IMR-90 (cell line): ENCODE measurements around the gene UGT1A1. TPM values are rescaled to one million over a fixed set of nuclear protein-coding genes. Genes with fewer than 3 reads are reported as not detected.

Experiments used
- ATAC-seq: fragments of 200-7000 bp; cut with Tn5 transposase; 2 replicates; pipeline ENCODE4 v1.9.1; 2020; ENCODE audit warnings: low read depth, mild to moderate bottlenecking, moderate library complexity
- BruUV-seq: library from RNA; stranded (reverse); fragments of 400-500 nt; replicated peaks from 2 replicates; lab custom pipeline; 2021; lab: Mats Ljungman, UMichigan
- CTCF ChIA-PET: fragments of 300-600 bp; formaldehyde crosslinking; extraction: SDS; loops from one replicate; lab custom pipeline; 2021; ENCODE audit warnings: antibody characterized with exemption; lab: Yijun Ruan, JAX
- POLR2A ChIA-PET: fragments of 300-600 bp; sonication (Branson Sonifier 250); formaldehyde crosslinking; loops from one replicate; lab custom pipeline; 2022; ENCODE audit warnings: antibody characterized with exemption; ENCODE audit not compliant: unreplicated experiment; lab: Charles Lee
- DNase-seq: peaks from one replicate; pipeline ENCODE4 v3.0.0; 2013
- H2AFZ ChIP-seq: replicated peaks from 2 replicates; pipeline ENCODE3; 2013; ENCODE audit warnings: low read length, mild to moderate bottlenecking; ENCODE audit not compliant: poor library complexity
- H2AK5ac ChIP-seq: 2 replicates; pipeline ENCODE4 v1.6.1; 2013; ENCODE audit warnings: low read depth, low read length, inconsistent platforms
- H2AK9ac ChIP-seq: replicated peaks from 2 replicates; pipeline ENCODE3; 2013; ENCODE audit warnings: mild to moderate bottlenecking, low read depth, low read length, moderate library complexity; ENCODE audit not compliant: poor library complexity
- H2BK120ac ChIP-seq: 2 replicates; pipeline ENCODE4 v1.6.1; 2013; ENCODE audit warnings: low read depth, low read length, inconsistent platforms
- H2BK15ac ChIP-seq: 3 replicates; pipeline ENCODE4 v1.6.1; 2013; ENCODE audit warnings: low read depth, low read length, inconsistent platforms
- H2BK20ac ChIP-seq: 2 replicates; pipeline ENCODE4 v1.6.1; 2013; ENCODE audit warnings: low read depth, mild to moderate bottlenecking, inconsistent platforms, low read length, moderate library complexity
- H2BK5ac ChIP-seq: 2 replicates; pipeline ENCODE4 v1.6.1; 2013; ENCODE audit warnings: mild to moderate bottlenecking, low read depth, low read length, inconsistent platforms; ENCODE audit not compliant: poor library complexity, severe bottlenecking
- H3K14ac ChIP-seq: replicated peaks from 2 replicates; pipeline ENCODE4 v1.6.1; 2013; ENCODE audit warnings: low read depth, low read length, inconsistent platforms
- H3K18ac ChIP-seq: 2 replicates; pipeline ENCODE4 v1.6.1; 2013; ENCODE audit warnings: low read depth, low read length, control low read depth
- H3K23ac ChIP-seq: 2 replicates; pipeline ENCODE4 v1.6.1; 2013; ENCODE audit warnings: low read depth, low read length, inconsistent platforms
- H3K27ac ChIP-seq: 2 replicates; pipeline ENCODE4 v1.5.1; 2013; ENCODE audit warnings: mild to moderate bottlenecking, control low read depth, low read length; ENCODE audit not compliant: insufficient read depth
- H3K27me3 ChIP-seq: 2 replicates; pipeline ENCODE4 v1.6.1; 2013; ENCODE audit warnings: low read length; ENCODE audit not compliant: control insufficient read depth, insufficient read depth
- H3K36me3 ChIP-seq: 2 replicates; pipeline ENCODE4 v1.6.1; 2013; ENCODE audit warnings: low read length, mixed read lengths; ENCODE audit not compliant: control insufficient read depth, insufficient read depth
- H3K4ac ChIP-seq: 2 replicates; pipeline ENCODE4 v1.6.1; 2013; ENCODE audit warnings: low read depth, low read length, inconsistent platforms
- H3K4me1 ChIP-seq: 2 replicates; pipeline ENCODE4 v1.6.1; 2013; ENCODE audit warnings: low read length, mixed read lengths; ENCODE audit not compliant: control insufficient read depth, insufficient read depth
- H3K4me2 ChIP-seq: 2 replicates; pipeline ENCODE4 v1.6.1; 2013; ENCODE audit warnings: low read depth, mild to moderate bottlenecking, control low read depth, low read length, moderate library complexity
- H3K4me3 ChIP-seq: 2 replicates; pipeline ENCODE4 v1.5.1; 2013; ENCODE audit warnings: low read depth, mild to moderate bottlenecking, control low read depth, low read length, moderate library complexity; ENCODE audit not compliant: insufficient read depth
- H3K56ac ChIP-seq: 2 replicates; pipeline ENCODE4 v1.6.1; 2013; ENCODE audit warnings: low read length, inconsistent platforms; ENCODE audit not compliant: insufficient read depth; ENCODE audit errors: extremely low read depth
- H3K79me1 ChIP-seq, 2 experiments: 2 replicates each; pipeline ENCODE4 v1.6.1; 2013; ENCODE audit warnings: low read length in 2 of 2, inconsistent platforms in 1 of 2, low read depth in 1 of 2
- H3K9ac ChIP-seq: 2 replicates; pipeline ENCODE4 v1.6.1; 2013; ENCODE audit warnings: low read depth, low read length, control low read depth
- H3K9me1 ChIP-seq: 2 replicates; pipeline ENCODE4 v1.6.1; 2013; ENCODE audit warnings: low read length, inconsistent platforms; ENCODE audit not compliant: insufficient read depth
- H3K9me3 ChIP-seq: 2 replicates; pipeline ENCODE4 v1.6.1; 2013; ENCODE audit warnings: low read length; ENCODE audit not compliant: control insufficient read depth, insufficient read depth
- H4K20me1 ChIP-seq: 2 replicates; pipeline ENCODE4 v1.6.1; 2013; ENCODE audit warnings: low read length, inconsistent platforms; ENCODE audit not compliant: insufficient read depth
- H4K5ac ChIP-seq: 2 replicates; pipeline ENCODE4 v1.6.1; 2013; ENCODE audit warnings: mild to moderate bottlenecking, low read depth, low read length, control low read depth
- H4K8ac ChIP-seq, 2 experiments: 2 replicates each; pipeline ENCODE4 v1.6.1; 2013; ENCODE audit warnings: low read depth in 2 of 2, low read length in 2 of 2, control low read depth in 1 of 2, inconsistent platforms in 1 of 2
- H4K91ac ChIP-seq: 2 replicates; pipeline ENCODE4 v1.6.1; 2013; ENCODE audit warnings: low read depth, low read length, inconsistent platforms; ENCODE audit not compliant: insufficient read depth
- CEBPB ChIP-seq: IDR thresholded peaks from 2 replicates; pipeline ENCODE4 v1.6.1; 2012; ENCODE audit warnings: low read depth, low read length, improper control_type of control experiment
- FOS ChIP-seq: fragments of 150-350 bp; IDR thresholded peaks from 2 replicates; pipeline ENCODE4 v1.6.1; 2016; ENCODE audit warnings: low read depth, low read length
- MXI1 ChIP-seq: IDR thresholded peaks from 2 replicates; pipeline ENCODE4 v1.6.1; 2012; ENCODE audit warnings: low read depth, mild to moderate bottlenecking, low read length, moderate library complexity, borderline replicate concordance
- WGBS, 2 experiments: methylation state at CpG; one replicate each; pipeline versions ENCODE4 v1.1.5 to v1.1.7; 2013; ENCODE audit warnings: missing lambda C conversion rate in 2 of 2; ENCODE audit not compliant: insufficient read length in 1 of 2; ENCODE audit errors: extremely low coverage in 2 of 2; 5-methylcytosine and 5-hydroxymethylcytosine counted together
- dilution Hi-C: fragments of 300-500 bp; cut with HindIII; formaldehyde crosslinking; loops from one replicate; pipeline ENCODE4 v1.14.3; 2018; ENCODE audit warnings: low sequenced_read_pairs; ENCODE audit not compliant: unreplicated experiment
- in situ Hi-C: fragments of 300-500 bp; cut with MboI; formaldehyde crosslinking; loops from 3 replicates; pipeline ENCODE4 v1.14.3; 2019; ENCODE audit warnings: low sequenced_read_pairs, inconsistent platforms, mixed read lengths
- intact Hi-C: fragments of 100-400 bp; cut with micrococcal nuclease; formaldehyde crosslinking; loops from 2 replicates; pipeline ENCODE4 v1.10.0; 2022
- polyA plus RNA-seq, 3 experiments: library from polyadenylated mRNA; depleted of rRNA; stranded (reverse); fragments of >200 nt; gene quantifications; 2 replicates each; pipeline ENCODE4 v1.2.3, GENCODE V29; 2012; ENCODE audit warnings: low replicate concordance in 1 of 3
- total RNA-seq: library from RNA; depleted of rRNA; stranded (reverse); fragments of >200 nt; gene quantifications from 2 replicates; pipeline ENCODE4 v1.2.3, GENCODE V29; 2012

Gene UGT1A1
- total and polyA plus RNA-seq, 2 of the 4 experiments (the other 2 are of a cell fraction): not detected

DNA sequence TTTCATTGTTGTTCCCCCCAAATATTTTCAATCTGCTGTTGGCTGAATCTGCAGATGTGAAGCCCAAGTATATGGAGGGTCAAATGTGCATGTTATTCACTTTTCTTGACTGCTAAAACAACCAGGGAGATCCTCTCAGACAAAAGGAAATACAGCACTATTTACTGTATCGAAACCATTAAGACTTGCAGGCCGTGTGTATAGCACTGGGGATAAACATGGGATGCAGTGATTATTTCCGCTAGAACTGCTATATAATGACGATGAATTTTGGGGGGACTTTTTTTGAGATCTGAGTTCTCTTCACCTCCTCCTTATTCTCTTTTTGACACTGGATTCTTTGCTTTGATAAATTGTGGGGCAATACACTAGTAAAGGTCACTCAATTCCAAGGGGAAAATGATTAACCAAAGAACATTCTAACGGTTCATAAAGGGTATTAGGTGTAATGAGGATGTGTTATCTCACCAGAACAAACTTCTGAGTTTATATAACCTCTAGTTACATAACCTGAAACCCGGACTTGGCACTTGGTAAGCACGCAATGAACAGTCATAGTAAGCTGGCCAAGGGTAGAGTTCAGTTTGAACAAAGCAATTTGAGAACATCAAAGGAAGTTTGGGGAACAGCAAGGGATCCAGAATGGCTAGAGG, 3.5 kb upstream of the UGT1A1 start:
- in situ Hi-C loops: no loop called here
- Histone ChIP-seq H3K9me3 (no peaks in the 10 kb centered on the region; the same call in 1 of the 2 replicates), H3K36me3 (no peaks in the 10 kb centered on the region), H3K4me2 (no peak overlapping the region), H2AK5ac (no peak overlapping the region), H3K4me3 (no peak overlapping the region), H3K79me1 (no peaks in the 10 kb centered on the region), H2BK20ac (no peak overlapping the region), H3K9ac (no peak overlapping the region), H4K5ac (no peak overlapping the region), H3K18ac (no peak overlapping the region), H3K4ac (no peak overlapping the region), H3K9me1 (no peaks in the 10 kb centered on the region), H3K56ac (no peak overlapping the region), H3K4me1 (peaks cover 3% of the 10 kb centered on the region), H2BK5ac (no peak overlapping the region), H2BK15ac (no peak overlapping the region), H2AK9ac (no peak overlapping the region), H3K27ac (no peak overlapping the region), H3K27me3 (no peaks in the 10 kb centered on the region), H4K91ac (no peak overlapping the region), H4K8ac (no peak overlapping the region), H3K23ac (no peak overlapping the region), H2AFZ (no peak overlapping the region), H2BK120ac (no peak overlapping the region), H4K20me1 (no peaks in the 10 kb centered on the region), H3K14ac (no peak overlapping the region)
- DNase-seq (no peak), ATAC-seq (no peak)
- POLR2A ChIA-PET: no interaction called here
- intact Hi-C loops: no loop called here
- no peak for TF ChIP-seq MXI1
- no peak for TF ChIP-seq FOS
- no peak for TF ChIP-seq CEBPB
- dilution Hi-C loops: no loop called here
- WGBS, 2 experiments: no CpG with 5 or more reads among the region's 7 CpGs
- CTCF ChIA-PET: no interaction called here
- BruUV-seq: no TSS peak
